GM12891 (cell line): Measurements from ENCODE around the gene RASSF9.

Source experiments
- PAX5 ChIP-seq: IDR thresholded peaks from 2 replicates; pipeline ENCODE4 v1.6.1; 2011; ENCODE audit warnings: low read length, moderate library complexity, mild to moderate bottlenecking; ENCODE audit not compliant: insufficient read depth, severe bottlenecking
- POLR2A ChIP-seq: IDR thresholded peaks from 2 replicates; pipeline ENCODE4 v1.6.1; 2011; ENCODE audit warnings: low read depth, low read length, control low read depth
- POLR2AphosphoS5 ChIP-seq: IDR thresholded peaks from 2 replicates; pipeline ENCODE4 v1.6.1; 2011; ENCODE audit warnings: low read depth, low read length, control low read depth
- POU2F2 ChIP-seq: IDR thresholded peaks from 2 replicates; pipeline ENCODE4 v1.6.1; 2011; ENCODE audit warnings: low read depth, mild to moderate bottlenecking, control low read depth, low read length, moderate library complexity
- SPI1 ChIP-seq: IDR thresholded peaks from 2 replicates; pipeline ENCODE4 v1.6.1; 2011; ENCODE audit warnings: low read depth, low read length, control low read depth
- TAF1 ChIP-seq: IDR thresholded peaks from 2 replicates; pipeline ENCODE4 v1.6.1; 2011; ENCODE audit warnings: low read depth, low read length, control low read depth

DNA sequence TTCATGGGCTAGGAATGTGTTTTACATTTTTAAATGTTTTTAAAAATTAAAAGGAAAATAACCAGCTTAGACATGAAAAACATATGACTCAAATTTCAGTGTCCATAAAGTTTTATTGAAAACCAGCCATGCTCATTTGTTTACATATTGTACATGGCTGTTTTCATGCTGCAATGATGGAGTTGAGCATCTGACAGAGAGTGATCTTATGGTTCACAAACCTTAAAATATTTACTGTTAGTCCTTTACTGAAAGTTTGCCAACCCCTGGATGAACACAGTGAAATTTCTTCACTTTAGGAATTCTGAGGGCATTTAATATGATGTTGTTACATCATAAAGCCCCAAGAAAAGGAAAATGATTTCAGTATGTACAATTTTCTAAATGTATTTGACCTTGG is 16.1 kb downstream of the RASSF9 start:
- TF ChIP-seq POLR2A (no peak), POLR2AphosphoS5 (no peak), SPI1 (no peak), PAX5 (no peak), TAF1 (no peak), POU2F2 (no peak)
